Astrocyte (in vitro differentiated cells and primary cell): ENCODE measurements around the gene CNST. TPM values are rescaled to one million over a fixed set of nuclear protein-coding genes. Genes with fewer than 3 reads are reported as not detected.

ENCODE experiments used
- DNase-seq: peaks from one replicate; pipeline ENCODE4 v3.0.0-alpha.2; 2010; ENCODE audit warnings: low read depth
- FAIRE-seq: peaks from 2 replicates; lab custom pipeline; 2011; peaks lifted over from hg19 to GRCh38; lab: Jason Lieb, UNC
- H2AFZ ChIP-seq: 2 replicates; pipeline ENCODE4 v1.6.0; 2012; ENCODE audit warnings: low read depth, low read length, inconsistent platforms
- H3K27ac ChIP-seq: 2 replicates; pipeline ENCODE4 v1.5.1; 2011; ENCODE audit warnings: low read depth, low read length, inconsistent platforms
- H3K27me3 ChIP-seq: 2 replicates; pipeline ENCODE4 v1.6.0; 2011; ENCODE audit warnings: low read length, inconsistent platforms; ENCODE audit not compliant: insufficient read depth
- H3K36me3 ChIP-seq: 2 replicates; pipeline ENCODE4 v1.5.1; 2011; ENCODE audit warnings: low read length, inconsistent platforms; ENCODE audit not compliant: insufficient read depth
- H3K4me1 ChIP-seq: 2 replicates; pipeline ENCODE4 v1.5.1; 2011; ENCODE audit warnings: low read length, inconsistent platforms; ENCODE audit not compliant: insufficient read depth
- H3K4me2 ChIP-seq: 2 replicates; pipeline ENCODE4 v1.6.0; 2012; ENCODE audit warnings: low read length, inconsistent platforms
- H3K4me3 ChIP-seq: 2 replicates; pipeline ENCODE4 v1.5.1; 2011; ENCODE audit warnings: low read depth, mild to moderate bottlenecking, low read length, inconsistent platforms; ENCODE audit not compliant: insufficient read depth
- H3K79me2 ChIP-seq: 2 replicates; pipeline ENCODE4 v1.6.0; 2012; ENCODE audit warnings: mild to moderate bottlenecking, low read length, inconsistent platforms; ENCODE audit not compliant: insufficient read depth
- H3K9ac ChIP-seq: 2 replicates; pipeline ENCODE4 v1.6.0; 2012; ENCODE audit warnings: mild to moderate bottlenecking, low read length, inconsistent platforms
- H3K9me3 ChIP-seq: 2 replicates; pipeline ENCODE4 v1.5.1; 2012; ENCODE audit warnings: low read depth, mild to moderate bottlenecking, low read length, inconsistent platforms; ENCODE audit not compliant: insufficient read depth
- H4K20me1 ChIP-seq: 2 replicates; pipeline ENCODE4 v1.6.0; 2012; ENCODE audit warnings: low read length, inconsistent platforms; ENCODE audit not compliant: insufficient read depth
- H3K27ac Mint-ChIP-seq: one replicate; pipeline ENCODE4 v1.8.0; 2021; ENCODE audit warnings: mild to moderate bottlenecking, mixed read lengths; ENCODE audit not compliant: unreplicated experiment
- H3K27me3 Mint-ChIP-seq: one replicate; pipeline ENCODE4 v1.8.0; 2021; ENCODE audit warnings: low read depth, mixed read lengths; ENCODE audit not compliant: unreplicated experiment
- H3K36me3 Mint-ChIP-seq: one replicate; pipeline ENCODE4 v1.8.0; 2021; ENCODE audit warnings: low read depth, mixed read lengths; ENCODE audit not compliant: unreplicated experiment
- H3K4me1 Mint-ChIP-seq: one replicate; pipeline ENCODE4 v1.8.0; 2021; ENCODE audit warnings: low read depth, mixed read lengths; ENCODE audit not compliant: unreplicated experiment
- H3K4me3 Mint-ChIP-seq: one replicate; pipeline ENCODE4 v1.8.0; 2021; ENCODE audit warnings: mild to moderate bottlenecking, moderate library complexity, mixed read lengths; ENCODE audit not compliant: unreplicated experiment
- H3K9me3 Mint-ChIP-seq: one replicate; pipeline ENCODE4 v1.8.0; 2021; ENCODE audit warnings: mild to moderate bottlenecking, mixed read lengths; ENCODE audit not compliant: unreplicated experiment
- EZH2 ChIP-seq: IDR thresholded peaks from 2 replicates; pipeline ENCODE4 v1.6.1; 2012; ENCODE audit warnings: mild to moderate bottlenecking, low read length, inconsistent platforms; ENCODE audit not compliant: insufficient read depth
- total RNA-seq: library from RNA; stranded (reverse); gene quantifications from 2 replicates; pipeline ENCODE4 v1.2.1, GENCODE V29; 2021
- TF ChIP-seq, protein P1 (sequence below): IDR thresholded peaks from 2 replicates; pipeline ENCODE4 v1.5.1; 2011; ENCODE audit warnings: low read depth, mild to moderate bottlenecking, inconsistent platforms, low read length, moderate library complexity; ENCODE audit not compliant: insufficient read depth

CNST gene
- total RNA-seq, 1 donor from 2014 or later, result 19.8 TPM

DNA sequence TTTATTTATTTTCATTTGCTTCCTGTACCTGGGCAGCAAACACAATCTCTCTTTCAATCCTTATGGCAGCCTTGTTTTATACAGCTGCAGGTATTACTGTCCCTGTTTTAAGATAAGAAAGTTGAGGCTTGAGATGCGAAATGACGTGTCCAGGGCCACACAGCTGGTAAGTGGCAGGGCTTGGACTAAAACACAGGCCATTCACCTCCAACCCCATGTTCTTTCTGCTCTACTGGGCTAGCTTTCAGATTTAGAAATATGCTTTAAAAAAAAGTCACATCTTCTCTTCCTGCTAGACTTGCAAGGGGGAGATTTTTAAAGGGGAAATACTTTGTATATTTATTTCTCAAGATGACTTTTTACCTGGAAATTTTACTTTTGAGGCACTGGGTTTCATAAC, 62.8 kb downstream of the CNST start:
- H3K36me3 ChIP-seq, result no peaks in the 10 kb centered on the region
- H3K4me1 ChIP-seq, result peaks cover 16% of the 10 kb centered on the region
- no peak overlapping the region for H3K4me2 ChIP-seq
- no peaks in the 10 kb centered on the region for H4K20me1 ChIP-seq
- Mint-ChIP-seq H3K27ac (no peak overlapping the region), H3K4me1 (peaks cover 16% of the 10 kb centered on the region), H3K27me3 (no peaks in the 10 kb centered on the region), H3K9me3 (no peaks in the 10 kb centered on the region), H3K36me3 (peaks cover 4% of the 10 kb centered on the region), H3K4me3 (no peak overlapping the region)
- no peak overlapping the region for H2AFZ ChIP-seq
- no peaks in the 10 kb centered on the region for H3K9me3 ChIP-seq
- no peak overlapping the region for H3K27ac ChIP-seq
- no peak for DNase-seq
- no peak for FAIRE-seq
- no peaks in the 10 kb centered on the region for H3K79me2 ChIP-seq
- no peaks in the 10 kb centered on the region for H3K27me3 ChIP-seq
- H3K4me3 ChIP-seq, result no peak overlapping the region
- no peak overlapping the region for H3K9ac ChIP-seq
- TF ChIP-seq, protein P1, sequence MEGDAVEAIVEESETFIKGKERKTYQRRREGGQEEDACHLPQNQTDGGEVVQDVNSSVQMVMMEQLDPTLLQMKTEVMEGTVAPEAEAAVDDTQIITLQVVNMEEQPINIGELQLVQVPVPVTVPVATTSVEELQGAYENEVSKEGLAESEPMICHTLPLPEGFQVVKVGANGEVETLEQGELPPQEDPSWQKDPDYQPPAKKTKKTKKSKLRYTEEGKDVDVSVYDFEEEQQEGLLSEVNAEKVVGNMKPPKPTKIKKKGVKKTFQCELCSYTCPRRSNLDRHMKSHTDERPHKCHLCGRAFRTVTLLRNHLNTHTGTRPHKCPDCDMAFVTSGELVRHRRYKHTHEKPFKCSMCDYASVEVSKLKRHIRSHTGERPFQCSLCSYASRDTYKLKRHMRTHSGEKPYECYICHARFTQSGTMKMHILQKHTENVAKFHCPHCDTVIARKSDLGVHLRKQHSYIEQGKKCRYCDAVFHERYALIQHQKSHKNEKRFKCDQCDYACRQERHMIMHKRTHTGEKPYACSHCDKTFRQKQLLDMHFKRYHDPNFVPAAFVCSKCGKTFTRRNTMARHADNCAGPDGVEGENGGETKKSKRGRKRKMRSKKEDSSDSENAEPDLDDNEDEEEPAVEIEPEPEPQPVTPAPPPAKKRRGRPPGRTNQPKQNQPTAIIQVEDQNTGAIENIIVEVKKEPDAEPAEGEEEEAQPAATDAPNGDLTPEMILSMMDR, result no peak
- TF ChIP-seq EZH2, result no peak

- no peak for FAIRE-seq
- Histone ChIP-seq H4K20me1 (no peaks in the 10 kb centered on the region), H3K27ac (no peak overlapping the region), H3K27me3 (no peaks in the 10 kb centered on the region), H3K9ac (no peak overlapping the region), H3K4me3 (no peak overlapping the region), H3K79me2 (no peaks in the 10 kb centered on the region), H3K4me1 (peaks cover 16% of the 10 kb centered on the region), H3K36me3 (no peaks in the 10 kb centered on the region), H3K9me3 (no peaks in the 10 kb centered on the region), H2AFZ (no peak overlapping the region), H3K4me2 (no peak overlapping the region)
- Mint-ChIP-seq H3K9me3 (no peaks in the 10 kb centered on the region), H3K4me3 (no peak overlapping the region), H3K27me3 (no peaks in the 10 kb centered on the region), H3K27ac (no peak overlapping the region), H3K36me3 (peaks cover 4% of the 10 kb centered on the region), H3K4me1 (peaks cover 16% of the 10 kb centered on the region)
- TF ChIP-seq, protein P1, result no peak
- TF ChIP-seq EZH2, result no peak
- DNase-seq, result no peak
These were observed 63.7 kb downstream of the CNST start for GRCh38 chr1:246629976-246630375.

GRCh38 chr1:246631426-246631825, 65.2 kb downstream of the CNST start:
- H3K27me3 ChIP-seq, result no peaks in the 10 kb centered on the region
- no peak overlapping the region for H3K4me3 Mint-ChIP-seq
- peak; percentile 73 for DNase-seq
- H3K27ac Mint-ChIP-seq, result peak overlapping the region; percentile 94
- H3K27ac ChIP-seq, result peak overlapping the region; percentile 77
- TF ChIP-seq, protein P1, result no peak
- no peak for TF ChIP-seq EZH2
- H3K79me2 ChIP-seq, result no peaks in the 10 kb centered on the region
- peak overlapping the region; percentile 35 for H3K4me2 ChIP-seq
- peaks cover 2% of the 10 kb centered on the region for H3K9me3 ChIP-seq
- peaks cover 4% of the 10 kb centered on the region for H3K36me3 Mint-ChIP-seq
- no peaks in the 10 kb centered on the region for H3K9me3 Mint-ChIP-seq
- H3K4me1 ChIP-seq, result peaks cover 16% of the 10 kb centered on the region
- no peak for FAIRE-seq
- no peak overlapping the region for H3K4me3 ChIP-seq
- no peaks in the 10 kb centered on the region for H3K27me3 Mint-ChIP-seq
- H3K9ac ChIP-seq, result no peak overlapping the region
- no peaks in the 10 kb centered on the region for H3K36me3 ChIP-seq
- no peak overlapping the region for H2AFZ ChIP-seq
- peaks cover 16% of the 10 kb centered on the region for H3K4me1 Mint-ChIP-seq
- no peaks in the 10 kb centered on the region for H4K20me1 ChIP-seq
